Endothelial cell (in vitro differentiated cells): ENCODE data around the gene TMEM109. TPM values are rescaled to one million over a fixed set of nuclear protein-coding genes. Genes with fewer than 3 reads are reported as not detected.

Source experiments
- DNase-seq: peaks from one replicate; pipeline ENCODE4 v3.0.0; 2021; ENCODE audit warnings: low spot score
- H3K27ac Mint-ChIP-seq: one replicate; pipeline ENCODE4 v1.8.0; 2021; ENCODE audit warnings: mixed read lengths, inconsistent platforms; ENCODE audit not compliant: unreplicated experiment
- H3K27me3 Mint-ChIP-seq: one replicate; pipeline ENCODE4 v1.8.0; 2021; ENCODE audit warnings: mild to moderate bottlenecking, moderate library complexity, mixed read lengths, inconsistent platforms; ENCODE audit not compliant: unreplicated experiment
- H3K36me3 Mint-ChIP-seq: one replicate; pipeline ENCODE4 v1.8.0; 2021; ENCODE audit warnings: mild to moderate bottlenecking, low read depth, mixed read lengths, inconsistent platforms; ENCODE audit not compliant: unreplicated experiment
- H3K4me1 Mint-ChIP-seq: one replicate; pipeline ENCODE4 v1.8.0; 2021; ENCODE audit warnings: mild to moderate bottlenecking, mixed read lengths, inconsistent platforms; ENCODE audit not compliant: unreplicated experiment
- H3K4me3 Mint-ChIP-seq: one replicate; pipeline ENCODE4 v1.8.0; 2021; ENCODE audit warnings: mild to moderate bottlenecking, mixed read lengths, inconsistent platforms; ENCODE audit not compliant: unreplicated experiment
- H3K9me3 Mint-ChIP-seq: one replicate; pipeline ENCODE4 v1.8.0; 2021; ENCODE audit warnings: mixed read lengths, inconsistent platforms; ENCODE audit not compliant: unreplicated experiment
- total RNA-seq: library from RNA; stranded (reverse); fragmentation: NEBNext Ultra II Directional; extraction: Animal tissue kit (Norgen Biotek cat#: 25700); gene quantifications from one replicate; pipeline ENCODE4 v1.2.1, GENCODE V29; 2021; ENCODE audit not compliant: unreplicated experiment
- TF ChIP-seq, protein P1 (sequence below): fragments of 200-600 bp; sonication (generic); IDR thresholded peaks from one replicate; pipeline ENCODE4 v1.5.0; 2021; ENCODE audit warnings: antibody characterized with exemption; ENCODE audit not compliant: unreplicated experiment

The TMEM109 gene
- total RNA-seq, 1 donor from 2014 or later: 95.1 TPM

DNA sequence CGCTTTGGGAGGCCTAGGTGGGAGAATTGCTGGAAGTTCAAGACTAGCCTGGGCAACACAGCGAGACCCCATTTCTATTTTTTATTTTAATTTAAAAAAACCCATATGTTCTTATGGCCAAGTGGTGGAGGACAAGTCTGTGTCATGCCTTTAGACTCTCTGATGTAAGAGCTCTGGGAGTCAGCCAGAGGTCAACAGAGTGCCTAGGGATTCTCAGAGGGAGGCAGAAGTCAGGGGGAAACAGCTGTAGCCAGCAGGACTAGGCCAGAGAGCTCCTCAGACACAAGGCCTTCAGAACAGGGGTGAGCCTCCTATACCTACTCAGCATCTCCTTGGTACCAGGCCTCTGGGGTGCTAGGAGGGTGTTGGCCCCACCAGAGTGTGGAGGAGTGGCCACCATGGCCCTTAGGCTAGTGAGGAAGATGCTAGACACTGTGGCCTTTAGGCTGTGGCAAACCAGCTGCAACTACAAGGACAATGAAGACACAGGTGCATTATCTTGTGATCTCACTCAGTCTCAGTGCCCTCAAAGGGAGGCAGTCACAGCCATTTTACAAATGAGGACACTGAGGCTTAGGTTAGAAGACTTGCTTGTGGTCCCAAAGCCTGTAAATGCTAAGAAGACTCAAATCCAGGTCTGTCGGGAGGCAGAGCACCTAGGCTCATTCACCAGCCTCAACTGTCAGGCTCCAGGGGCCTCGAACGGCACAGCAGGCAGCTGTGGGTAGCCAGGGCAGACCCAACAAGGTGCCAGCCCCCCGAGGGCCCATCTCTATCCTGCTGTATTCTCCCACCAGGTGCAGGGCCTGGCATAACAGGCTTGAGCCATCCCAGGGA is 41.6 kb upstream of the TMEM109 start:
- TF ChIP-seq, protein P1, sequence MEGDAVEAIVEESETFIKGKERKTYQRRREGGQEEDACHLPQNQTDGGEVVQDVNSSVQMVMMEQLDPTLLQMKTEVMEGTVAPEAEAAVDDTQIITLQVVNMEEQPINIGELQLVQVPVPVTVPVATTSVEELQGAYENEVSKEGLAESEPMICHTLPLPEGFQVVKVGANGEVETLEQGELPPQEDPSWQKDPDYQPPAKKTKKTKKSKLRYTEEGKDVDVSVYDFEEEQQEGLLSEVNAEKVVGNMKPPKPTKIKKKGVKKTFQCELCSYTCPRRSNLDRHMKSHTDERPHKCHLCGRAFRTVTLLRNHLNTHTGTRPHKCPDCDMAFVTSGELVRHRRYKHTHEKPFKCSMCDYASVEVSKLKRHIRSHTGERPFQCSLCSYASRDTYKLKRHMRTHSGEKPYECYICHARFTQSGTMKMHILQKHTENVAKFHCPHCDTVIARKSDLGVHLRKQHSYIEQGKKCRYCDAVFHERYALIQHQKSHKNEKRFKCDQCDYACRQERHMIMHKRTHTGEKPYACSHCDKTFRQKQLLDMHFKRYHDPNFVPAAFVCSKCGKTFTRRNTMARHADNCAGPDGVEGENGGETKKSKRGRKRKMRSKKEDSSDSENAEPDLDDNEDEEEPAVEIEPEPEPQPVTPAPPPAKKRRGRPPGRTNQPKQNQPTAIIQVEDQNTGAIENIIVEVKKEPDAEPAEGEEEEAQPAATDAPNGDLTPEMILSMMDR: no peak
- Mint-ChIP-seq H3K27me3 (peaks cover 5% of the 10 kb centered on the region), H3K9me3 (no peaks in the 10 kb centered on the region), H3K27ac (no peak overlapping the region), H3K4me1 (peaks cover 7% of the 10 kb centered on the region), H3K36me3 (no peaks in the 10 kb centered on the region), H3K4me3 (no peak overlapping the region)
- no peak for DNase-seq

DNA sequence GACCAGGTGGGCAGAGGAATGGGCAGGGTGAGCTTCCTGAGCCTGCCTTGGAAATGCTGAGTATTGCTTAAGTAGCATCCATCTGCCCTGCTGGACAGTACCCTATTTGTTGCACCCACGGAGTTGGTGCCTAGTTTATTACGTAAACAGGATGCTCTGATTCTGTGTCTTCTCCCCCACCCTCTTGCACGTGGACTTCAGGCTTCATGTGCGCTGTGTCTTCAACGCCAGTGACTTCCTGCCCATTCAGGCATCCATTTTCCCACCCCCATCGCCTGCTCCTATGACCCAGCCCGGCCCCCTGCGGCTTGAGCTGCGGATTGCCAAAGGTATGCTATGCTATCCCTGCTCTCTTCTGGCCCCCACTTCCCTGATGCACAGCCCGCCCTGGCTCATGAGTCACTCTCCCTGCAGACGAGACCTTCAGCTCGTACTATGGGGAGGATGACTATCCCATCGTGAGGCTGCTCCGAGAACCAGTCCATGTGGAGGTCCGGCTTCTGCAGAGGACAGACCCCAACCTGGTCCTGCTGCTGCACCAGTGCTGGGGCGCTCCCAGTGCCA is 40.9 kb upstream of the TMEM109 start:
- Mint-ChIP-seq H3K27me3 (peaks cover 5% of the 10 kb centered on the region), H3K27ac (no peak overlapping the region), H3K9me3 (no peaks in the 10 kb centered on the region), H3K4me1 (peaks cover 14% of the 10 kb centered on the region), H3K4me3 (no peak overlapping the region), H3K36me3 (no peaks in the 10 kb centered on the region)
- DNase-seq: no peak
- TF ChIP-seq, protein P1: no peak

DNA sequence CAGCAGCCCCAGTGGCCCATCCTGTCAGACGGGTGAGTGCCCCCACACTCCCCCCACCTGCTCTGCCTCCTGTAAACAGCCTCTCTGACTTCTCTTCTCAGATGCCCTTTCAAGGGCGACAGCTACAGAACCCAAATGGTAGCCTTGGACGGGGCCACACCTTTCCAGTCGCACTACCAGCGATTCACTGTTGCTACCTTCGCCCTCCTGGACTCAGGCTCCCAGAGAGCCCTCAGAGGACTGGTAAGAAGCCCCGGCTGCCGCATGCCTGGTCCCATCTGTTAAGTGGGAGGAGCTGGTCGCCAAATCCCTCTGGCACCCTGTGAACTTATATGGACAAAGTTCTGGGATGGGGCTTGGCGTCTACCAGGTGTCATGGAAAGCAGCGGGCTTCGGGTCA is 40.4 kb upstream of the TMEM109 start:
- Mint-ChIP-seq H3K36me3 (no peaks in the 10 kb centered on the region), H3K9me3 (no peaks in the 10 kb centered on the region), H3K27ac (no peak overlapping the region), H3K4me3 (no peak overlapping the region), H3K27me3 (peaks cover 5% of the 10 kb centered on the region), H3K4me1 (peaks cover 18% of the 10 kb centered on the region)
- TF ChIP-seq, protein P1: no peak
- DNase-seq: no peak

DNA sequence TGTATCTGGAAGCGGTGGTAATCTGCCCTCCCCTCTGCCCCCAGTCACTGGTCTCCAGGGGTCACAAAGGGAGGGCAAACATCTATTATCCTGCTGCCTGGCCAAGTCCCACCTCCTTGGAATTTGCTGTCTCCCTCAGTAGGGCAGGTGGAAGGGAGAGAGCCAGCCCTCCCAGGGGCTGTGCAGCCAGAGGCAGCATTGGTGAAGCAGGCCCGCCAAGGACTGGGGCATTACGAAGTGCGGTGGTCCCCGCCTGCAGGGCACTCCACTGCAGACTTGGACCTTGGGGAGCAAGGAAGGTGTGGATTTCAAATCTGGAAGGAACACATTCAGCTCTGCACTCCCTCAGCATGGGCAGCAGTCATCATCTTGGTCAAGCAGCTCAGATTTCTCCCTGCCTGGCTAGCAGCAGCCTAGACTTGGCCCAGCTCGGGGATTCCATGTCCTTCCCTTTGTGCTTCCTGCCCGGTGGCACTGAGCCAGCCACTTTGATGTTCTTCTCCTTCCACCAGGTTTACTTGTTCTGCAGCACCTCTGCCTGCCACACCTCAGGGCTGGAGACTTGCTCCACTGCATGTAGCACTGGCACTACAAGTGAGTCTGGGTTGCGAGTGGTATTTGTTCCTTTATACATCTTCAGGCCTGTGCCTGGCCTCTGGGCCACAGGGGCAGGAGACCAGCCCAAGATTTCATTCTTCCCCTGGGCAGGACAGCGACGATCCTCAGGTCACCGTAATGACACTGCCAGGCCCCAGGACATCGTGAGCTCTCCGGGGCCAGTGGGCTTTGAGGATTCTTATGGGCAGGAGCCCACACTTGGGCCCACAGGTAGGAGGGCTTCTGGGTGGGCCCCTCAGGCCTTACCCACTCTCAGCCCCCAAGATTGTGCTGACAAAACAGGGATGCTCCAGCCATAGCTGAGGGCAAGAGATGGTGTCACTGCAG is 39.3 kb upstream of the TMEM109 start:
- Mint-ChIP-seq H3K4me1 (peaks cover 18% of the 10 kb centered on the region), H3K36me3 (no peaks in the 10 kb centered on the region), H3K27ac (no peak overlapping the region), H3K9me3 (no peaks in the 10 kb centered on the region), H3K27me3 (peaks cover 3% of the 10 kb centered on the region), H3K4me3 (no peak overlapping the region)
- no peak for DNase-seq
- TF ChIP-seq, protein P1: no peak
